GM12801 (cell line): Measurements from ENCODE around the gene HCK.

Experiments used
- CTCF ChIP-seq: IDR thresholded peaks from one replicate; pipeline ENCODE4 v1.5.1; 2011; ENCODE audit warnings: control low read depth; ENCODE audit not compliant: insufficient read length; ENCODE audit errors: extremely low read depth

The HCK gene

GRCh38 chr20:32052090-32052777, at the start of gene HCK:
HCK (plus strand) TSS chr20:32052242.
- no peak for TF ChIP-seq CTCF

- TF ChIP-seq CTCF, result no peak
Observed at GRCh38 chr20:32003325-32003724, 48.7 kb upstream of the HCK start.

GRCh38 chr20:32004963-32005362, 47.1 kb upstream of the HCK start:
- TF ChIP-seq CTCF, result no peak

GRCh38 chr20:32006053-32006452, 46.0 kb upstream of the HCK start:
- TF ChIP-seq CTCF, result no peak

GRCh38 chr20:32006841-32007786, 44.9 kb upstream of the HCK start:
- TF ChIP-seq CTCF, result no peak

GRCh38 chr20:32007787-32008616, 44.0 kb upstream of the HCK start:
- TF ChIP-seq CTCF, result no peak

GRCh38 chr20:32009564-32009963, 42.5 kb upstream of the HCK start:
- TF ChIP-seq CTCF, result no peak
